Measurements from ENCODE around the gene RFT1. TPM values are rescaled to one million over a fixed set of nuclear protein-coding genes. Genes with fewer than 3 reads are reported as not detected.

RFT1 gene
- total RNA-seq, 1 experiment from 2014 or later, result 33.6 TPM

- intact Hi-C loops (cut with micrococcal nuclease), result loop anchor here (1.0 to 10.0 kb wide), 3 partner anchors 83 to 601 kb away; no protein-coding TSS in a partner anchor
- no peak overlapping the region for H3K27ac ChIP-seq (ENCODE audit: low read depth, low read length)
- no peak overlapping the region for H3K4me2 ChIP-seq (ENCODE audit: low read length)
- H3K79me2 ChIP-seq (ENCODE audit: insufficient read depth, low read length), result no peaks in the 10 kb centered on the region
- H3K9me3 ChIP-seq (ENCODE audit: control insufficient read depth in 1 of 2, insufficient read depth in 1 of 2, low read depth in 1 of 2, low read length in 2 of 2), result no peaks in the 10 kb centered on the region
- H3K9ac ChIP-seq (ENCODE audit: low read length), result no peak overlapping the region
- TF ChIP-seq MAX (IDR thresholded peaks at IDR 0.05), result no peak
- no peak for TF ChIP-seq ZBTB33 (IDR thresholded peaks at IDR 0.05; ENCODE audit: extremely low read depth, insufficient replicate concordance, low read length)
- TF ChIP-seq SP1 (IDR thresholded peaks at IDR 0.05; ENCODE audit: low read depth), result no peak
- no peak for TF ChIP-seq ZFX (IDR thresholded peaks at IDR 0.05)
- TF ChIP-seq ATF3 (IDR thresholded peaks at IDR 0.05), result no peak
- TF ChIP-seq EZH2phosphoT487 (IDR thresholded peaks at IDR 0.05; ENCODE audit: borderline replicate concordance), result no peak
- TF ChIP-seq EGR1 (IDR thresholded peaks at IDR 0.05; ENCODE audit: low read depth), result no peak
- no peak for TF ChIP-seq ZNF274 (IDR thresholded peaks at IDR 0.05; ENCODE audit: low read depth, low read length)
- no peak for TF ChIP-seq TCF7L2 (IDR thresholded peaks at IDR 0.05; ENCODE audit: borderline replicate concordance, extremely low read depth, insufficient read depth, insufficient read length)
- TF ChIP-seq JUND (IDR thresholded peaks at IDR 0.05), result no peak
- no peak for TF ChIP-seq RAD21 (IDR thresholded peaks at IDR 0.05; ENCODE audit: low read depth)
- H2AFZ ChIP-seq (ENCODE audit: low read depth, low read length, poor library complexity, severe bottlenecking), result no peak overlapping the region
- ChIA-PET RAD21 (ENCODE audit: low non-redundant PET in 1 of 2, low total read pairs in 2 of 2, uncharacterized antibody in 2 of 2, unreplicated experiment in 2 of 2) (no interaction called here), POLR2A (interaction anchor here (1.1 kb wide), 1 partner anchor 83 kb away, joined by 4 read pairs; no protein-coding TSS in a partner anchor), CTCF (interaction anchor here (1.0 to 2.9 kb wide), 4 partner anchors 9 to 108 kb away, joined by 3 to 28 read pairs (median 4); no protein-coding TSS in a partner anchor)
- BruUV-seq (replicated peaks), result no TSS peak
- H3K27me3 ChIP-seq (ENCODE audit: insufficient read depth, low read length), result no peaks in the 10 kb centered on the region
- peak; percentile 46 for ATAC-seq
- DNase-seq (ENCODE audit: low read depth, low spot score), result no peak
- no peak overlapping the region for H3K4me3 ChIP-seq (replicated peaks in 1 of 2; ENCODE audit: low read depth in 1 of 2, low read length in 2 of 2)
- no peaks in the 10 kb centered on the region; a peak in 1 of 4 replicates for H3K4me1 ChIP-seq (ENCODE audit: control insufficient read depth in 1 of 2, insufficient read depth in 2 of 2, low read length in 2 of 2)
- peaks cover 10 to 28% of the 10 kb centered on the region in 2 experiments; a peak in 3 of 4 replicates for H3K36me3 ChIP-seq (ENCODE audit: control insufficient read depth in 1 of 2, insufficient read depth in 2 of 2, low read length in 2 of 2)
- H3K9me2 ChIP-seq (ENCODE audit: insufficient read depth), result no peaks in the 10 kb centered on the region
- H4K20me1 ChIP-seq (ENCODE audit: insufficient read depth), result no peaks in the 10 kb centered on the region
Measured at GRCh38 chr3:53113293-53114010, 16.8 kb downstream of the RFT1 start.
